GM12878 (cell line): ENCODE results near the gene SSR1. TPM values are rescaled to one million over a fixed set of nuclear protein-coding genes. Genes with fewer than 3 reads are reported as not detected.

Experiments used
- ATAC-seq: fragments of 200-7000 bp; cut with Tn5 transposase; 3 replicates; pipeline ENCODE4 v1.9.1; 2020; ENCODE audit warnings: mild to moderate bottlenecking, moderate library complexity
- BruUV-seq: library from RNA; stranded (reverse); fragments of 400-500 nt; replicated peaks from 2 replicates; lab custom pipeline; 2021; lab: Mats Ljungman, UMichigan
- CTCF ChIA-PET: fragments of 300-600 bp; sonication (Branson Sonifier 250); formaldehyde crosslinking; extraction: SDS; loops from one replicate; lab custom pipeline; 2021; ENCODE audit warnings: inconsistent platforms; lab: Yijun Ruan, JAX
- POLR2A ChIA-PET: fragments of 350-600 bp; formaldehyde crosslinking; extraction: SDS; loops from one replicate; lab custom pipeline; 2021; ENCODE audit warnings: inconsistent platforms; lab: Charles Lee
- RAD21 ChIA-PET: fragments of 300-600 bp; sonication (Branson Sonifier 250); formaldehyde crosslinking; loops from one replicate; lab custom pipeline; 2023; ENCODE audit warnings: antibody characterized with exemption; ENCODE audit not compliant: unreplicated experiment; lab: Charles Lee
- SMC1A ChIA-PET: fragments of 300-600 bp; sonication (Branson Sonifier 250); formaldehyde crosslinking; loops from one replicate; lab custom pipeline; 2023; ENCODE audit not compliant: unreplicated experiment, uncharacterized antibody; lab: Charles Lee
- DNase-seq: peaks from one replicate; pipeline ENCODE4 v3.0.0-alpha.2; 2011; ENCODE audit warnings: low read depth, low spot score
- FAIRE-seq: peaks from 3 replicates; lab custom pipeline; 2011; peaks lifted over from hg19 to GRCh38; lab: Jason Lieb, UNC
- H2AFZ ChIP-seq: 2 replicates; pipeline ENCODE4 v1.6.0; 2011; ENCODE audit warnings: low read depth, low read length, control low read depth; ENCODE audit not compliant: control insufficient read depth
- H3K27ac ChIP-seq: 2 replicates; pipeline ENCODE4 v1.5.1; 2011; ENCODE audit warnings: control low read depth; ENCODE audit not compliant: control insufficient read depth, insufficient read depth
- H3K27me3 ChIP-seq, 2 experiments: replicated peaks in 1 of 2; 2 replicates each; pipeline versions ENCODE4 v1.6.0 to v1.6.1; 2011; ENCODE audit warnings: low read length in 1 of 2; ENCODE audit not compliant: control insufficient read depth in 2 of 2, insufficient read depth in 2 of 2
- H3K36me3 ChIP-seq, 2 experiments: 2 replicates each; pipeline ENCODE4 v1.5.1; 2011; ENCODE audit warnings: low read length in 1 of 2; ENCODE audit not compliant: control insufficient read depth in 2 of 2, insufficient read depth in 2 of 2
- H3K4me1 ChIP-seq: 2 replicates; pipeline ENCODE4 v1.6.1; 2011; ENCODE audit warnings: mild to moderate bottlenecking, low read length, moderate library complexity, mixed read lengths; ENCODE audit not compliant: control insufficient read depth, insufficient read depth
- H3K4me2 ChIP-seq: 2 replicates; pipeline ENCODE4 v1.6.0; 2011; ENCODE audit warnings: control low read depth; ENCODE audit not compliant: control insufficient read depth, insufficient read depth
- H3K4me3 ChIP-seq: fragments of 200-600 bp; sonication (generic); 2 replicates; pipeline ENCODE4 v1.5.1; 2016
- H3K79me2 ChIP-seq: 2 replicates; pipeline ENCODE4 v1.6.0; 2011; ENCODE audit warnings: low read length; ENCODE audit not compliant: control insufficient read depth, insufficient read depth
- H3K9ac ChIP-seq: 2 replicates; pipeline ENCODE4 v1.8.0; 2011; ENCODE audit warnings: low read length, control low read depth, mixed read lengths; ENCODE audit not compliant: control insufficient read depth, insufficient read depth
- H3K9me3 ChIP-seq: replicated peaks from 3 replicates; pipeline ENCODE4 v1.5.1; 2011; ENCODE audit warnings: mild to moderate bottlenecking, low read length; ENCODE audit not compliant: control insufficient read depth, insufficient read depth
- H4K20me1 ChIP-seq: 2 replicates; pipeline ENCODE4 v1.6.0; 2011; ENCODE audit not compliant: control insufficient read depth, insufficient read depth
- BACH1 ChIP-seq: fragments of 450-650 bp; IDR thresholded peaks from 2 replicates; pipeline ENCODE4 v1.6.1; 2017; ENCODE audit warnings: mild to moderate bottlenecking, borderline replicate concordance
- EED ChIP-seq: sonication (generic); IDR thresholded peaks from 2 replicates; pipeline ENCODE4 v1.6.1; 2016; ENCODE audit warnings: antibody characterized with exemption, low read depth
- EP300 ChIP-seq, 2 experiments: fragments of 150-350 bp in 1 of 2; IDR thresholded peaks; 2 replicates each; pipeline ENCODE4 v1.6.1; 2011 to 2012; ENCODE audit warnings: low read depth in 2 of 2, low read length in 2 of 2, borderline replicate concordance in 1 of 2, improper control_type of control experiment in 1 of 2, inconsistent platforms in 1 of 2; ENCODE audit not compliant: control insufficient read depth in 1 of 2
- IKZF1 ChIP-seq: fragments of 450-650 bp; conservative IDR thresholded peaks from 2 replicates; pipeline ENCODE4 v1.6.1; 2017; ENCODE audit warnings: antibody characterized with exemption, mild to moderate bottlenecking
- MTA2 ChIP-seq: fragments of 450-650 bp; IDR thresholded peaks from 2 replicates; pipeline ENCODE4 v1.6.1; 2016; ENCODE audit warnings: low read depth, mild to moderate bottlenecking, moderate library complexity
- NBN ChIP-seq: fragments of 450-650 bp; IDR thresholded peaks from 2 replicates; pipeline ENCODE4 v1.6.1; 2016
- STAT3 ChIP-seq: IDR thresholded peaks from 2 replicates; pipeline ENCODE4 v1.6.1; 2011; ENCODE audit warnings: low read depth, low read length, improper control_type of control experiment
- TCF12 ChIP-seq: IDR thresholded peaks from 2 replicates; pipeline ENCODE4 v1.6.1; 2011; ENCODE audit warnings: low read depth, mild to moderate bottlenecking, low read length
- WGBS: methylation state at CpG from one replicate; pipeline ENCODE4 v1.1.6; 2016; ENCODE audit warnings: low lambda C conversion rate; ENCODE audit not compliant: insufficient replicate concordance, insufficient coverage; ENCODE audit errors: missing lambda C conversion rate; 5-methylcytosine and 5-hydroxymethylcytosine counted together
- in situ Hi-C: fragments of 300-500 bp; cut with MboI; formaldehyde crosslinking; loops from 9 replicates; pipeline ENCODE4 v1.14.3; 2018; ENCODE audit warnings: mixed read lengths
- intact Hi-C: fragments of 100-400 bp; cut with micrococcal nuclease; formaldehyde crosslinking; loops from one replicate; pipeline ENCODE4 v1.14.2; 2022; ENCODE audit not compliant: unreplicated experiment
- polyA plus RNA-seq, 11 experiments: library from polyadenylated mRNA; depleted of rRNA in 4 of 11; unstranded in 6 of 11; stranded (reverse) in 5 of 11; fragments of >200 nt; fragmentation: Nextera tagmentation in 4 of 11; fragmentation: Illumina TruSeq in 1 of 11; extraction: Ambion mirVana in 4 of 11; extraction: Trizol in 1 of 11; gene quantifications; 1 replicate in 1 of 11; 2 replicates in 10 of 11; pipeline versions ENCODE4 v1.2.1 to v1.2.3, GENCODE V29; 2011 to 2016; ENCODE audit warnings: inconsistent platforms in 2 of 11, missing spikeins in 2 of 11, low read depth in 1 of 11
- total RNA-seq, 4 experiments: library from RNA; depleted of rRNA in 3 of 4; stranded (reverse); fragments of >200 nt in 3 of 4; fragmentation: Illumina TruSeq in 1 of 4; extraction: Trizol in 1 of 4; gene quantifications; 2 replicates each; pipeline versions ENCODE4 v1.2.1 to v1.2.3, GENCODE V29; 2013 to 2021
- TF ChIP-seq, protein P1 (sequence below): fragments of 450-650 bp; IDR thresholded peaks from 2 replicates; pipeline ENCODE4 v1.6.1; 2017; ENCODE audit warnings: borderline replicate concordance
- TF ChIP-seq, protein P2 (sequence below): IDR thresholded peaks from 2 replicates; pipeline ENCODE4 v1.6.1; 2012; ENCODE audit warnings: low read depth, low read length, improper control_type of control experiment
- TF ChIP-seq, protein P3 (sequence below): fragments of 450-650 bp; IDR thresholded peaks from 2 replicates; pipeline ENCODE4 v1.6.1; 2017; ENCODE audit warnings: low read depth, mild to moderate bottlenecking, moderate library complexity
- TF ChIP-seq, protein P4 (sequence below): fragments of 450-650 bp; IDR thresholded peaks from 2 replicates; pipeline ENCODE4 v1.6.1; 2016; ENCODE audit warnings: mild to moderate bottlenecking, moderate library complexity, borderline replicate concordance
- TF ChIP-seq, protein P5 (sequence below): fragments of 450-650 bp; IDR thresholded peaks from 2 replicates; pipeline ENCODE4 v1.6.1; 2017; ENCODE audit warnings: mild to moderate bottlenecking

Gene SSR1
- total and polyA plus RNA-seq, 10 of the 15 experiments (the other 5 are each of a cell fraction or from before 2014, with no cell fraction given) = 42.0 to 209 (median 128) TPM

DNA sequence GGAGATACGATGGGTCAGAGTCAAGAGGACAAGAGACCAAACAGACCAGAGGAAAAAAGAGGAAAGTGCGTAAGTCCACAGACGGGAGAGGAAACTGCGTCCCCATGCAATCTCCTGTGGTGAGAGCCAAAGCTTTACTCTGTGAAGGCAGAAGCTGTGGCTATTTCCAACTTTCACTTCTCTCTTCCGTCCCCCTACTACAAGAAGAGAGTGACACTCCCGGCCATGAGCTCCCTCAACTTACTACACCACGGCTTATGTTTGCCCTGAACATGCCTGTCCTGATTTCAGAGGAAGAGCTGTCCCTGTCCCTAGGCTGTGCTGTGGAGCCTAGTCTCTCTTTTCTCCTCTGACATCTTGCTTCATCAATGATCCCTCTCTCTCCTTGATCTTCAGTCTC, 11.5 kb upstream of the SSR1 start:
- intact Hi-C loops = no loop called here
- no peaks in the 10 kb centered on the region for H3K36me3 ChIP-seq
- H3K27ac ChIP-seq = no peak overlapping the region
- no peaks in the 10 kb centered on the region for H4K20me1 ChIP-seq
- no peak for DNase-seq
- H3K9me3 ChIP-seq = no peaks in the 10 kb centered on the region; the same call in 2 of the 3 replicates
- WGBS = 5% methylated on average over 7 of the region's 7 CpGs
- peak overlapping the region; percentile 81 for H2AFZ ChIP-seq
- H3K27me3 ChIP-seq = no peaks in the 10 kb centered on the region
- peak; percentile 92 for ATAC-seq
- no peaks in the 10 kb centered on the region for H3K79me2 ChIP-seq
- ChIA-PET CTCF (interaction anchor here (1.0 to 2.8 kb wide), 7 partner anchors 11 to 290 kb away, joined by 3 to 11 read pairs (median 6); partner anchors contain the start of gene SSR1), RAD21 (interaction anchor here (1.9 to 2.1 kb wide), 2 partner anchors 48 to 65 kb away, joined by 7 to 17 read pairs; partner anchors contain the start of genes CAGE1 and RIOK1), POLR2A (interaction anchor here (0.8 to 0.9 kb wide), 3 partner anchors 8 to 10 kb away, joined by 3 to 4 read pairs (median 3); no protein-coding TSS in a partner anchor), SMC1A (interaction anchor here (0.8 to 3.0 kb wide), 11 partner anchors 8 to 648 kb away, joined by 3 to 17 read pairs (median 6); partner anchors contain the start of gene SSR1)
- no peak for FAIRE-seq
- BruUV-seq = no TSS peak
- peak overlapping the region; percentile 59; the same call in 1 of the 2 replicates for H3K4me2 ChIP-seq
- in situ Hi-C loops = no loop called here
- H3K4me3 ChIP-seq = no peak overlapping the region
- H3K4me1 ChIP-seq = peaks cover 6% of the 10 kb centered on the region
- no peak overlapping the region for H3K9ac ChIP-seq
- TF ChIP-seq STAT3 (no peak), BACH1 (no peak), EED (peak; percentile 62; the same call in 1 of the 2 replicates), IKZF1 (peak; percentile 45), EP300 (IDR thresholded peaks at IDR 0.05; ENCODE audit: borderline replicate concordance in 1 of 2, control insufficient read depth in 1 of 2, low read depth in 2 of 2, low read length in 2 of 2) (0 out of 4 replicates have a peak, but pooled peaks of 1 of the 2 experiments have one; percentile 12), MTA2 (0 out of 2 replicates have a peak, but pooled peaks have one; percentile 18), TCF12 (no peak), NBN (no peak)
- TF ChIP-seq, protein P1, sequence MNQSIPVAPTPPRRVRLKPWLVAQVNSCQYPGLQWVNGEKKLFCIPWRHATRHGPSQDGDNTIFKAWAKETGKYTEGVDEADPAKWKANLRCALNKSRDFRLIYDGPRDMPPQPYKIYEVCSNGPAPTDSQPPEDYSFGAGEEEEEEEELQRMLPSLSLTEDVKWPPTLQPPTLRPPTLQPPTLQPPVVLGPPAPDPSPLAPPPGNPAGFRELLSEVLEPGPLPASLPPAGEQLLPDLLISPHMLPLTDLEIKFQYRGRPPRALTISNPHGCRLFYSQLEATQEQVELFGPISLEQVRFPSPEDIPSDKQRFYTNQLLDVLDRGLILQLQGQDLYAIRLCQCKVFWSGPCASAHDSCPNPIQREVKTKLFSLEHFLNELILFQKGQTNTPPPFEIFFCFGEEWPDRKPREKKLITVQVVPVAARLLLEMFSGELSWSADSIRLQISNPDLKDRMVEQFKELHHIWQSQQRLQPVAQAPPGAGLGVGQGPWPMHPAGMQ = no peak
- TF ChIP-seq, protein P2, sequence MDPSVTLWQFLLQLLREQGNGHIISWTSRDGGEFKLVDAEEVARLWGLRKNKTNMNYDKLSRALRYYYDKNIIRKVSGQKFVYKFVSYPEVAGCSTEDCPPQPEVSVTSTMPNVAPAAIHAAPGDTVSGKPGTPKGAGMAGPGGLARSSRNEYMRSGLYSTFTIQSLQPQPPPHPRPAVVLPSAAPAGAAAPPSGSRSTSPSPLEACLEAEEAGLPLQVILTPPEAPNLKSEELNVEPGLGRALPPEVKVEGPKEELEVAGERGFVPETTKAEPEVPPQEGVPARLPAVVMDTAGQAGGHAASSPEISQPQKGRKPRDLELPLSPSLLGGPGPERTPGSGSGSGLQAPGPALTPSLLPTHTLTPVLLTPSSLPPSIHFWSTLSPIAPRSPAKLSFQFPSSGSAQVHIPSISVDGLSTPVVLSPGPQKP = no peak
- TF ChIP-seq, protein P3, sequence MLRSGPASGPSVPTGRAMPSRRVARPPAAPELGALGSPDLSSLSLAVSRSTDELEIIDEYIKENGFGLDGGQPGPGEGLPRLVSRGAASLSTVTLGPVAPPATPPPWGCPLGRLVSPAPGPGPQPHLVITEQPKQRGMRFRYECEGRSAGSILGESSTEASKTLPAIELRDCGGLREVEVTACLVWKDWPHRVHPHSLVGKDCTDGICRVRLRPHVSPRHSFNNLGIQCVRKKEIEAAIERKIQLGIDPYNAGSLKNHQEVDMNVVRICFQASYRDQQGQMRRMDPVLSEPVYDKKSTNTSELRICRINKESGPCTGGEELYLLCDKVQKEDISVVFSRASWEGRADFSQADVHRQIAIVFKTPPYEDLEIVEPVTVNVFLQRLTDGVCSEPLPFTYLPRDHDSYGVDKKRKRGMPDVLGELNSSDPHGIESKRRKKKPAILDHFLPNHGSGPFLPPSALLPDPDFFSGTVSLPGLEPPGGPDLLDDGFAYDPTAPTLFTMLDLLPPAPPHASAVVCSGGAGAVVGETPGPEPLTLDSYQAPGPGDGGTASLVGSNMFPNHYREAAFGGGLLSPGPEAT = no peak
- TF ChIP-seq, protein P4, sequence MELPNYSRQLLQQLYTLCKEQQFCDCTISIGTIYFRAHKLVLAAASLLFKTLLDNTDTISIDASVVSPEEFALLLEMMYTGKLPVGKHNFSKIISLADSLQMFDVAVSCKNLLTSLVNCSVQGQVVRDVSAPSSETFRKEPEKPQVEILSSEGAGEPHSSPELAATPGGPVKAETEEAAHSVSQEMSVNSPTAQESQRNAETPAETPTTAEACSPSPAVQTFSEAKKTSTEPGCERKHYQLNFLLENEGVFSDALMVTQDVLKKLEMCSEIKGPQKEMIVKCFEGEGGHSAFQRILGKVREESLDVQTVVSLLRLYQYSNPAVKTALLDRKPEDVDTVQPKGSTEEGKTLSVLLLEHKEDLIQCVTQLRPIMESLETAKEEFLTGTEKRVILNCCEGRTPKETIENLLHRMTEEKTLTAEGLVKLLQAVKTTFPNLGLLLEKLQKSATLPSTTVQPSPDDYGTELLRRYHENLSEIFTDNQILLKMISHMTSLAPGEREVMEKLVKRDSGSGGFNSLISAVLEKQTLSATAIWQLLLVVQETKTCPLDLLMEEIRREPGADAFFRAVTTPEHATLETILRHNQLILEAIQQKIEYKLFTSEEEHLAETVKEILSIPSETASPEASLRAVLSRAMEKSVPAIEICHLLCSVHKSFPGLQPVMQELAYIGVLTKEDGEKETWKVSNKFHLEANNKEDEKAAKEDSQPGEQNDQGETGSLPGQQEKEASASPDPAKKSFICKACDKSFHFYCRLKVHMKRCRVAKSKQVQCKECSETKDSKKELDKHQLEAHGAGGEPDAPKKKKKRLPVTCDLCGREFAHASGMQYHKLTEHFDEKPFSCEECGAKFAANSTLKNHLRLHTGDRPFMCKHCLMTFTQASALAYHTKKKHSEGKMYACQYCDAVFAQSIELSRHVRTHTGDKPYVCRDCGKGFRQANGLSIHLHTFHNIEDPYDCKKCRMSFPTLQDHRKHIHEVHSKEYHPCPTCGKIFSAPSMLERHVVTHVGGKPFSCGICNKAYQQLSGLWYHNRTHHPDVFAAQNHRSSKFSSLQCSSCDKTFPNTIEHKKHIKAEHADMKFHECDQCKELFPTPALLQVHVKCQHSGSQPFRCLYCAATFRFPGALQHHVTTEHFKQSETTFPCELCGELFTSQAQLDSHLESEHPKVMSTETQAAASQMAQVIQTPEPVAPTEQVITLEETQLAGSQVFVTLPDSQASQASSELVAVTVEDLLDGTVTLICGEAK = no peak
- TF ChIP-seq, protein P5, sequence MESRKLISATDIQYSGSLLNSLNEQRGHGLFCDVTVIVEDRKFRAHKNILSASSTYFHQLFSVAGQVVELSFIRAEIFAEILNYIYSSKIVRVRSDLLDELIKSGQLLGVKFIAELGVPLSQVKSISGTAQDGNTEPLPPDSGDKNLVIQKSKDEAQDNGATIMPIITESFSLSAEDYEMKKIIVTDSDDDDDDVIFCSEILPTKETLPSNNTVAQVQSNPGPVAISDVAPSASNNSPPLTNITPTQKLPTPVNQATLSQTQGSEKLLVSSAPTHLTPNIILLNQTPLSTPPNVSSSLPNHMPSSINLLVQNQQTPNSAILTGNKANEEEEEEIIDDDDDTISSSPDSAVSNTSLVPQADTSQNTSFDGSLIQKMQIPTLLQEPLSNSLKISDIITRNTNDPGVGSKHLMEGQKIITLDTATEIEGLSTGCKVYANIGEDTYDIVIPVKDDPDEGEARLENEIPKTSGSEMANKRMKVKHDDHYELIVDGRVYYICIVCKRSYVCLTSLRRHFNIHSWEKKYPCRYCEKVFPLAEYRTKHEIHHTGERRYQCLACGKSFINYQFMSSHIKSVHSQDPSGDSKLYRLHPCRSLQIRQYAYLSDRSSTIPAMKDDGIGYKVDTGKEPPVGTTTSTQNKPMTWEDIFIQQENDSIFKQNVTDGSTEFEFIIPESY = no peak
